NCI-H526 (cell line): ENCODE data around the gene GGCT.
A peak's percentile ranks its signal among the peaks of the same experiment; 100 is the strongest.
"Not testable (repeated sequence)": the region's sequence is repeated elsewhere in the genome, so short reads cannot be mapped to it uniquely, and the experiment has no call there.

ENCODE experiments used
- DNase-seq, 2 experiments: peaks; one replicate each; lab custom pipeline; 2025; lab: John Stamatoyannopoulos, UW

Gene GGCT

GRCh38 chr7:30515761-30516160 lies 11.1 kb upstream of the GGCT start:
- DNase-seq = no peak

DNA sequence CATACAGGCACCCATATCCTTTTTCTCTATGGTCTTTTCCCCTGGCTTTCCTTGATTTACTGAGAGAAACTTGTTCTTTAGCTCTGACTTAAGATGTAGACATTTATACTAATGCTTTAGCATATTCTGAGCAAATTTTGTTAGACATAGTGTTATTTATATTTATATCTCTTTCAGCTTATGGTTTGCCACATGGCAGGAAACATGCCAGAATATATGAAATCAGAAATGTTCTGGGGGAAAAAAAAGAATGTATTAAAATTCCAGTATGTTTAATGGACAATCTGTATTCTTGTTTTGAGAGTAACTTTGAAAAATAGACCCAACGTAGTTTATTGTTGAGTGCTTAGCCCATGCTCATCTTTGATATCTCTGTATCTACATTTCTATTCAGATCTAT lies 10.1 kb upstream of the GGCT start:
- DNase-seq = no peak

DNA sequence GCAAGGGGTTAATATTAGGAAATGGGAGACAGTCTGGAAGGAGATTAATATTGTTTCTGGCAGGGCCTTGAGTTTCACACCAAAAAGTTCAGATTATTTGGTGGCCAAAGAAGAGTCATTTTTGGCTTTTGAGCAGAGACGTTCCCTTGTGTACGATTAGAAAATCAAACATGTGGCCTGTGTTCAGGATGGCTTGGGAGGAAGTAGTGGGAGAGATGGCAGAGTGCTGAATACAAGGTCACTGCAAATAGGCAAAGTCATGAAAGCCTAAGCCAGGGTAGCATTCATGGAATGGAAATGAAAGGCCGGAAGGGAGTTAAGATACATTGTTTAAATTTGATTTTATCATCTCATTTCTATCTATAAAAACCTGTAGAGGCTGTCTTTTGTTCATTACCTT lies 9.5 kb upstream of the GGCT start:
- DNase-seq = no peak

DNA sequence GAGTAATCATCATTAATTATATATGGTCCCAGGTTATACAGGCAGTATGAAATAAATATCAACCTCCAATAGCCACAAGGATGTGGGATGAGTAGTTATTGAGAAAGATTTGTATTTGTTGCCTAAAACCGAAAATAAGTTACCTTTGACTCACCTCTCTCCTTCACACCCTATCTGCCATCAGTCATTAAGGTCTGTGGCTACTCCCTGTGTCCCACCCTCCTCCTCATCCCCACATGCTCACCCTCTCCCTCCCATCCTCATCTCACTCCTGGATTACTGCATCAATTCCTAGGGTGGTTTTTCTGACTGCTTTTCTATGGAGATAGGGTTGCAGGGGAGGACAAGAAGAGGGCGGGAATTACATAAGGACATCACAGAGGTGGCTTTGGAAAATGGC lies 9.1 kb upstream of the GGCT start:
- no peak for DNase-seq

DNA sequence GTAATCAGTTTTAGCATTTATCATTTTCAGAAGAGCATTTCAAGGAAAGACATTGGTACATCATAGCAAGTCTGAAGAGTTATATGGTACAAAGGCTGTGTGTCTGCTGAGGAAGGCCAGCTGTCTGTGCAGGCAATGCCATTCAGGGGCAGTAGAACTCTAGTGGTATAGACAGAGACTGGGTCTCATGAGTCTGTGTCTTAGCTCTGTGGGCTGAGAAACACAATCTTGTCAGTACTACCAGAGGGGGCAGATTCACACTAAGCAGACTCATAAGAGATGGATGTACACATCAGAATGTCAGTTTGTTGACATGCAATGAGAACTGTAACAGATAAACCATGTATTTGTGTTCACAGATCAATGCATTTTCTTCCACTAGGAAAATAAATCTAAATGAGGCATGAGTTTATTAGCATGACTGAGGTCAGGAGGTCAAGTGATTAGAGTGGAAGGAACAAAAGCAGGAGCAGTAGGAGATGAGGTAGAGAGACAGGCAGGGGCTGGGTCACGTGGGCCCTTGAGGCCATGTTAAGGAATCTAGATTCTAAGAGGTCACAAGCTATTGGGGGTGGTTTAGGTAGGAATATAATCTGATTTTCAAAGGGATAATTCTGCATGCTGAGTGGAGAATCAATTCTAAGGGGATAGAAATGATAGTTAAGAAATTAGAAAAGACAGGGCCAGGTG lies 7.5 kb upstream of the GGCT start:
- DNase-seq = no peak

- DNase-seq = no peak
These were observed 6.9 kb upstream of the GGCT start for GRCh38 chr7:30511494-30511893.

GRCh38 chr7:30510124-30511075 lies 5.8 kb upstream of the GGCT start:
- peak in 1 of 2 experiments; percentile 51 for DNase-seq

DNA sequence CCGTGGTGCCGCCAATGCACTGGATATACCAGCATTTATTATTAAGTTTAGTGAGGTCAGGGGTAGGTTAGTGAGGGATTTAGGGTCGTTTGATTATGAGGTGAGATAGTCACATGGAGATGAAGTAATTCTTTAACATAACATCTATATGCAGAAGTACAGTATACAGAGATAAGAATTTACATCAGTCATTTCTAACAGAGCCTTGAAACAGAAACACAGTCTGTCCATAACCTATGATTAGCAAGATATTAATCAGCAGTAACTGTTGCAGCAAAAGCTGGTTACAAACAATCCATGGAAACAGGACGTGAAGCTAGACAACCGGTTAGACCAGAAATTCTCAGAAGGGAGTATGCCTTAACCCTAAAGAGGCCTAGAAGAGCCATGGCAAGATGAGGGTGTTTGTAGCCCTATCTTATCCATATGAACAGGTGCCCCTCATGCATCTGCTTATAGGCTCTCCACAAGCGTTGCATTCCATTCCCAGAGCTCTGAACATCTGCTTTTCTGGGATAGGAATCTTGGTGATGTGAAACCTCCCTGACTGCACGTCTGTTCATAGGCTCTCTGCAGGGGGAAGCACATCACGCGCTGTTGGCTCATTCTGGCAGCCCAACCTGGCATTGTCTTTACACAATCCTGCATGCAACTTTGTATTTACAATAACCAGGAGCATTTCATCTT lies 4.7 kb upstream of the GGCT start:
- DNase-seq = peak in 1 of 2 experiments; percentile 17

DNA sequence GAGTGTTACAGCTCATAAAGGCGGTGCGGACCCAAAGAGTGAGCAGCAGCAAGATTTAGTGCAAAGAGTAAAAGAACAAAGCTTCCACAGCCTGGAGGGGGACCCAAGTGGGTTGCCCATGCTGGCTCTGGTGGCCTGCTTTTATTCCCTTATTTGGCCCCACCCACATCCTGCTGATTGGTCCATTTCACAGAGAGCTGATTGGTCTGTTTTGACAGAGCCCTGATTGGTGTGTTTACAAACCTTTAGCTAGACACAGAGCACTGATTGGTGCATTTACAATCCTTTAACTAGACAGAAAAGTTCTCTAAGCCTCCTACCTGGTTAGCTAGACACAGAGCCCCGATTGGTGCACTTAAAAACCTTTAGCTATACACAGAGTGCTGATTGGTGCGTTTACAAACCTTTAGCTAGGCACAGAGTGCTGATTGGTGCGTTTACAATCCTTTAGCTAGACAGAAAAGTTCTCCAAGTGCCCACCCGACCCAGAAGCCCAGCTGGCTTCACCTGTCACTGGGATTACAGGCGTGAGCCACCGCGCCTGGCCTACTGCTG lies 2.8 kb upstream of the GGCT start:
- not testable (repeated sequence) for DNase-seq

DNA sequence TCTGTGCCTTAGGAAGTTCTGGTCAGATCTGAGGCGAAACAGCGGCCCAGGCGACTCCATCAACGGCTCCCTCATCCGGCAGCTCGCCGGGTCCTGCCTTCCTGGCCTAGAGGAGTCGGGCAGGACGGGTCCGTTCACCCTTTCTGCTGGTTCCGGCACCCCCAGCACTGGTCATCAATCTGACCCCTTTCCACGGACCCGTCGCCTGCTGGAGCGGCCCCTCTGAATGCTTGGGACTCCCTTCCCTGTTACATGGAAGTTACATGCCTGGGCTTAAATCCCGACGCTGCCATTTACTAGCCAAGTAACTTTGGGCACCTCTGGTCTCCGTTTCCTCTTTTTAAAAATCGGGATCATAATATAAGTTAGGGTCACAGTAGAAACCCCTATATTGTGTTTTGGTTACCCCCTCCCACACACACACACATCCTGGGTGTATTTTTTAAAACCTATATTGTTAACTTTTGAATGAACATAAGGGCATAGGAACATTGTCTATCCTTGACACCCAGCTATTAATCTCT lies 607 bp upstream of the GGCT start:
- peak in 1 of 2 experiments; percentile 35 for DNase-seq

DNA sequence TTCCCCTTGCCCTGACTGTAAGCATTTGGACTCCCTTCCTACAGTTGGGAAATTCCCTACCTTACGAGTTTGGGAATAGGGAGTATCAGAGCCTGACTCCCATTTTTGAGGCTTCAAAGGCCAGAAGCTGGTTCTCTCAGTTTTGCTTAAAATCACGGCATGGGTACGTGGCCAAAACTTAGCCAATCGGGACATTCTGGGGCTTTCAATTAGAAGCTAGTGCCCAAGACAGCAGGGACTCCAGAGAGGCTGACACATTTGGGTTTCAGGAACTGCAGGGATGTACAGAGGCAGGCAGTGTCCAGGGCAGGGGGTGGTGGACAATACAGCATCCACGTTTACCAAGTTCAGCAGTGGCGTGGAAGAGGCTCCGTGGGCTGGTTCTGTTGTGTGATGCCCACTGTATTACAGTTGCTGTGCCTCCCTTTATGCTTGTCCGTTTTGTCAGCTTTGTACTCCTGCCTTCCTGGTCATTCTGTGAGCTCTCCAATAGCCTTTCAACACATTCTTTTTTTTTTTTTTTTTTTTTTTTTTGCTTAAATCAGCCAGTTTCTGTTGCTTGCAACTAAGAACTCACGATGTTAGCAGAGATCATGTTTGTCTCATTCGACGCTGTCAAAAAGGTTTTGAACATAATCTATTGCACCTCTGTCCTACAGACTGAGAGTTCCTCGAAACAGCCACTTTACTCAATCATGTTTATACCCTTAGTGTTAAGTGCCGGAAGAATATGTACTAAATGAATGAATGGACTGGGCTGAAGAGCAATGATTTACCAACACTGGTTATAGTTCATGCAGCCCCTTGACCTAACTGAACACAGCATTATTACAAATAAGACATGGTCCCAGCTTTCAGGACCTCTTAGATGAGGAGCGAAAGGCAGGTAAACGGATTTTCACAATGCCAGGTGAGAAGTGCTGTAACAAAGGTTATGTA lies 1.1 kb downstream of the GGCT start:
- DNase-seq = peak in 1 of 2 experiments; percentile 55

DNA sequence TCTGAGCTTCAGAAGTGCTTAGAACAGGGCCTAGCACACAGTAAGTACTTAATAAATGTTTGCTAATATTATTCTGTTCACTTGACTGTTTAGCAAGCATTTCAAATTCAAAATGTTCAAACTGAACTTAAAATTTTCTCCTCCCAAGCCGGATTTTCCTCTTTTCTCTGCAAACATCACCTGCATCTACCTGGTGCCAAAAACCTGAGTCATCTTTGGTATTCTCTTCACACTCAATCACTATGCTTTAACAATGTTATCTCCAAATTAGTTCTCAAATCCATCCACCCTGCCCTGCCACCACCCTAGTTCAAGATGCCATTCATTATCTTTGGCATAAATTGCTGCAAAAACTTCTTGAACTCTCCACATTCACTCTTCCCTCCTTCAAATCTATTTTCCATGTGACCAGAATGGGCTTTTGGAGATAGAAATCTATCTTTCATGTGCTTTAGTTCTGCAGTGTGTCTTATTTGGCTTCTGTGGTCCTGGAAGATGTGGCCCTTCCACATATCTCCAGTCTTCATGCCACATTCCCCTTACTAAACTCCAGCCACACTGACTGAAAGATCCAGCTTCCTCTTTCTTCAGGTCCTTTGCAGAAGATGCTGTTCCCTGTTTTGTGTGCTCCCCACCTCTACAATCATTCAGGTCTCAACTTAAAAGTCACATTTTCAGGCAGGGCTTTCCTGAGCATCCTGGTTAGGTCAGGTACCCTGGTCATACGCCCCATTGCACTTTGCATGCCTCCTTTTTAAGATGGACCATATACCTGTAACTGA lies 2.0 kb downstream of the GGCT start:
- no peak for DNase-seq

DNA sequence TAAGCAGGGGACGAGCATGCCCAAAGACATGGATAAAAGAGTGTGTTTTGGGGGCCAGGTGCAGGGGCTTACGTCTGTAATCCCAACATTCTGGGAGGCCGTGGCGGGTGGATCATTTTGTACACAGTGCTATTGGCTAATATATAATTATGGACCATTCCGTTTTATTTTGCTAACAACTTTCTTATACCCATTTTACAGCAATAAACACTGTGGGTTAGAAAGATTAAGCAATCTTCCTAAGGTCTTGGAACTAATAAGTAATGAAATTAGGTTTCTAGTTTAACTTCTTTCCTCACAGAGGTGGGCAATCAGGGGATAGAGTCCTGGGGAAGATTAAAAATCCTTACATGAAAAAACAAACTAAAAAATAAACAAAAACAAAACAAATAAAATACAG lies 3.4 kb downstream of the GGCT start:
- DNase-seq = no peak

GRCh38 chr7:30493228-30493627 lies 11.4 kb downstream of the GGCT start:
- DNase-seq = no peak

DNA sequence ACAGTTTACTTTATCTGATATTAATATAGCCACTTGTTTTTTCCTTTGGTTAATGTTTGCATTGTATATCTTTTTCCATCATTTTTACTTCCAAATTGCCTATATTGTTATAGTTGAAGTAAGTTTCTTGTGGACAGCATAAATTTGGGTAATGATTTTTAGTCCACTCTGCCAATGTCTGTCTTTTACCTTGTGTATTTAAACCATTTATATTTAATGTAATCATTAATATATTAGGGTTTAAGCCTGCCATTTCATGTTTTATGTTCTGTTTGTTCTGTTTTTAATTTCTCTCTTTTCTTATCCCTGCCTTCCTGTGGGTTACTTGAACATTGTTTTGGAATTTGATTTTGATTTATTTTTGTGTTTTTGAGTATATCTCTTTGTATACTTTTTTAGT lies 13.2 kb downstream of the GGCT start:
- no peak for DNase-seq

DNA sequence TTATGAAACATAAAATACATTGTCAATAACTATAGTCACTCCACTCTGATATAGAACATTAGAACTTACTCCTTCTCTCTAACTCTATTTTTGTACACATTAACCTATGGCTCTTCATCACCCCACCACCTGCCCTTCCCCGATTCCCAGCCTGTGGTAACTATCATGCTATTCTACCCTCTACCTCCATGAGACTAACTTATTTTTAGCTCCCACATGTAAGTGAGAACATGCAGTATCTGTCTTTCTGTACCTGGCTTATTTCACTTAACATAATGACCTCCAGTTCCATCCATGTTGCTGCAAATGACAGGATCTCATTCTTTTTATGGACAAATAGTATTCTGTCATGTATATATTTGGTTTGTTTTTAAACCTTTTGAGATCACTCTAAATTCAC lies 17.3 kb downstream of the GGCT start:
- no peak for DNase-seq

GRCh38 chr7:30485667-30486066 lies 19.0 kb downstream of the GGCT start:
- no peak for DNase-seq

DNA sequence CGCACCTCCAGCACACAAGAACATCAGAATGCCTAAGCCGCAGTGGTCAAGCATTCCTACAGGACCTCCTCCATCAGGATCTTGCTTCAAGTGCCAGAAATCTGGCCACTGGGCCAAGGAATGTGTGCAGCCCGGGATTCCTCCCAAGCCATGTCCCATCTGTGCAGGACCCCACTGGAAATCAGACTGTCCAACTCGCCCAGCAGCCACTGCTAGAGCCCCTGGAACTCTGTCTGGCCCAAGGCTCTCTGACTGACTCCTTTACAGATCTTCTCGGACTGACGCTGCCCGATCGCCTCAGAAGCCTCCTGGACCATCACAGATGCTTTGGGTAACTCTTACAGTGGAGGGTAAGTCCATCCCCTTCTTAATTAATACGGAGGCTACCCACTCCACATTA lies 23.2 kb downstream of the GGCT start:
- DNase-seq = not testable (repeated sequence)

- peak in 1 of 2 experiments; percentile 42 for DNase-seq
These were observed 25.2 kb downstream of the GGCT start for GRCh38 chr7:30479202-30480120.
